Bronchial epithelial cell (primary cell): ENCODE data around the gene NMRK1. TPM values are rescaled to one million over a fixed set of nuclear protein-coding genes. Genes with fewer than 3 reads are reported as not detected.

Experiments
- DNase-seq: peaks from one replicate; pipeline ENCODE4 v3.0.0-alpha.2; 2010; ENCODE audit warnings: low read depth
- FAIRE-seq: peaks from 2 replicates; lab custom pipeline; 2011; peaks lifted over from hg19 to GRCh38; lab: Jason Lieb, UNC
- H3K27me3 ChIP-seq: 2 replicates; pipeline ENCODE4 v1.5.1; 2011; ENCODE audit warnings: low read length; ENCODE audit not compliant: control insufficient read depth, insufficient read depth
- H3K36me3 ChIP-seq: 2 replicates; pipeline ENCODE4 v1.5.1; 2011; ENCODE audit warnings: low read length; ENCODE audit not compliant: control insufficient read depth, insufficient read depth
- H3K4me3 ChIP-seq: 2 replicates; pipeline ENCODE4 v1.5.1; 2011; ENCODE audit warnings: mild to moderate bottlenecking, low read depth, low read length, control low read depth
- total RNA-seq: library from RNA; depleted of rRNA; stranded (reverse); fragments of >200 nt; gene quantifications from 2 replicates; pipeline ENCODE4 v1.2.1, GENCODE V29; 2014
- TF ChIP-seq, protein P1 (sequence below): IDR thresholded peaks from 2 replicates; pipeline ENCODE4 v1.5.1; 2011; ENCODE audit warnings: mild to moderate bottlenecking, moderate library complexity, low read length, control low read depth, inconsistent platforms; ENCODE audit not compliant: insufficient read depth, severe bottlenecking

Gene NMRK1
- total RNA-seq: 16.0 and 16.8 TPM in 2 replicates

DNA sequence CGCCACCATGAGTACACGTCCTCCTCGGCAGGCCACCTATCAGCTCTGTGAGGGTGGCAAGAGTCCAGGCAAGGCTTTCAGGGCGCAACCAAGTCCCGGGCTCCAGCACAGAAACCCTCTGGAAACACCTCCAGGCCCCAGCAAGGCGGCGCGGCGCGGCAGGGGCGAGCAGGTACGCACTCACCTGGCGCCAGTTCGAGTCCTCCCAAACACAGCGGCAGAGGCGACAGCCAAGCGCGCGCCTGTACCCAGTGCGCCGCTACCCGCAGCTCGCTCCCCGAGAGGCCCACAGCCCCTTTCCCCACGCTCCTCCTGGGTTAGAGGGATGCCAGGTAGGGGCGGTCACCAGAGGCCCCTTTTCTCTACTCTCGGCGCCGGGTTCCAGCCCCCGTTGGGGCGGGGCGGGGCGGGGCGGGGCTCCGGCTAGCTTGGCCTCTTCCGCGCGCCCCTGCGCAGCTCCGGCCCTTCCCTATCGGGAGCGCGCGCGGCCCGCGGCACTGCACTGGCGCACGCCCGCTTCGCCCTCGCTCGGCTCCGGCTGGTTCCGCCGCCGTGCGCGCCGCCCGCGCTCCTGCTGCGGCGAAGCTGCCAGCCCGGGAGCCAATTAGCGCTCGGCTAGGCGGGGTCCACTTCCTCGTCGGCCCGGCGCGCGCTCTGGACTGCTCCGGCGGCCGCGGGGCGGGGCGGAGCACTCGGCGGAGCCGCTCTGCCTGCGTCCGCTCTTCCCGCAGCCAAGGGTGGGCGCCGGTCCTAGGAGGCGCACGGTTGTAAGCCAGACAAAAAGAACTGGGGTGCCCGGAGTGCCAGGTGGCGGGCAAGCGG lies at the start of gene NMRK1, which contains the start of gene OSTF1:
Gene NMRK1 (minus strand): TSS at position 332 of the 822 bp plus-strand sequence. CDS start 5,040 bp downstream, outside the sequence.
Gene OSTF1 (plus strand): TSS at position 691 of the 822 bp plus-strand sequence. CDS start 179 bp downstream, outside the sequence.
- peak within 1 kb of the TSS; percentile 94 for H3K4me3 ChIP-seq
- TF ChIP-seq, protein P1, sequence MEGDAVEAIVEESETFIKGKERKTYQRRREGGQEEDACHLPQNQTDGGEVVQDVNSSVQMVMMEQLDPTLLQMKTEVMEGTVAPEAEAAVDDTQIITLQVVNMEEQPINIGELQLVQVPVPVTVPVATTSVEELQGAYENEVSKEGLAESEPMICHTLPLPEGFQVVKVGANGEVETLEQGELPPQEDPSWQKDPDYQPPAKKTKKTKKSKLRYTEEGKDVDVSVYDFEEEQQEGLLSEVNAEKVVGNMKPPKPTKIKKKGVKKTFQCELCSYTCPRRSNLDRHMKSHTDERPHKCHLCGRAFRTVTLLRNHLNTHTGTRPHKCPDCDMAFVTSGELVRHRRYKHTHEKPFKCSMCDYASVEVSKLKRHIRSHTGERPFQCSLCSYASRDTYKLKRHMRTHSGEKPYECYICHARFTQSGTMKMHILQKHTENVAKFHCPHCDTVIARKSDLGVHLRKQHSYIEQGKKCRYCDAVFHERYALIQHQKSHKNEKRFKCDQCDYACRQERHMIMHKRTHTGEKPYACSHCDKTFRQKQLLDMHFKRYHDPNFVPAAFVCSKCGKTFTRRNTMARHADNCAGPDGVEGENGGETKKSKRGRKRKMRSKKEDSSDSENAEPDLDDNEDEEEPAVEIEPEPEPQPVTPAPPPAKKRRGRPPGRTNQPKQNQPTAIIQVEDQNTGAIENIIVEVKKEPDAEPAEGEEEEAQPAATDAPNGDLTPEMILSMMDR: no peak
- H3K36me3 ChIP-seq: no peaks in the 10 kb centered on the region
- no peaks in the 10 kb centered on the region for H3K27me3 ChIP-seq
- no peak for FAIRE-seq
- DNase-seq: peak; percentile 87

DNA sequence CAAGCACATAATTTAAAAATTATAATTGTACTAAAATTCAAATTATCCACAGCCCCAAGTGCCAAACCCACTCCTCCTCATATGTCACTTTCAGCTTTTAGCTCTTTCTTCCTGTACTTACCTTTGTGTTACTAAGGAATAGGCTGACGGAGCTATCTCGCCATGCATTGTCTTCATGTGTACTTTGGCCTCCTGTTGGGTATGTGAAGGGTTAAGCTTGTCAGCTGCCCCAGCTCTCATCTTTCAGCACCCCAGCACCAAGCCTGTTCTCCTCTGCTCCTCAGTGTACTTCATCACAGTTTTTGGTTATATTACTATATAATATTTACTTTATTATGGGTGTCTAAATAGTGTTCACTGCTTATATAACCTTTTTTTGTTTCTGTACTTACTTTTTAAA lies 46.5 kb upstream of the NMRK1 start:
- FAIRE-seq (no peak), DNase-seq (no peak)
- Histone ChIP-seq H3K4me3 (no peak overlapping the region), H3K27me3 (no peaks in the 10 kb centered on the region), H3K36me3 (peaks cover 28% of the 10 kb centered on the region)
- TF ChIP-seq, protein P1: no peak

DNA sequence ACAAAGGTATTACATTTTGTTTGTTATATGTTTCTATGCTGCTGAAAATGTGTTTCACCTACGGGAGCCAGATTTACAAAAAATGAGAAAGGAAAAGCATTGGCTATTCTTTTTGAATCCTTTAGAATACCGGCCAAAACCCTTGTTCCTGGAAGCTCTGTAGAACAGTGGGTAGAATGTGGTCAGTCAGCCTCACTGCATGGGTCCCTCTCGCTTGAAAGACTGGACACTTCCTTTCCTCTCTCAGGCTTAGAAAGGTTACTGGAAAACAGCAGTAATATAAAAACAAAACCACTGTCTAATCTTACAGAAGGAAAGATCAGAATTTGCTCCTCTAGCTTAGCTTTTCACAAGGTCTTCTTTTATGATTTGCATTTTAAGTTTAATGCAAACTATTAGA lies 45.4 kb upstream of the NMRK1 start:
- no peak for DNase-seq
- FAIRE-seq: no peak
- Histone ChIP-seq H3K36me3 (peaks cover 28% of the 10 kb centered on the region), H3K4me3 (no peak overlapping the region), H3K27me3 (no peaks in the 10 kb centered on the region)
- TF ChIP-seq, protein P1: no peak

DNA sequence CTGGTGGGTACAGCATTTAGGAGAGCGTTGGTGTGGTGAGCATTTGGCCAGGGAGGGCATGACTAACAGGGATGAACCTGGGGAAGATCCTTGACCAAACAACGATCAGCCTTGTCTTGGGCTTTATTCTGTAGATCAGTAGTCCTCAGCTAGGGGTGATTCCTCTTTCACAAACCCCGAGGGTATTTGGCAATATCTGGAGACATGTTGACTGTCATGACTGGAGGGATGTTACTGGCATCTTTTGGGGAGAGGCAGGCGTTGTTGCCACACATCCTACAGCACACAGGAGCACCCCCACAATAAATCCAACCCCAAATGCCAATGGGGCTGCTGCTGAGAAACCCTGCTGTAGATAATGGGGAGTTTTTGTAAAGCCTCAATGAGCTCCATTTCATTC lies 44.3 kb upstream of the NMRK1 start:
- FAIRE-seq: no peak
- Histone ChIP-seq H3K4me3 (no peak overlapping the region), H3K27me3 (no peaks in the 10 kb centered on the region), H3K36me3 (peaks cover 26% of the 10 kb centered on the region)
- DNase-seq: no peak
- TF ChIP-seq, protein P1: no peak

DNA sequence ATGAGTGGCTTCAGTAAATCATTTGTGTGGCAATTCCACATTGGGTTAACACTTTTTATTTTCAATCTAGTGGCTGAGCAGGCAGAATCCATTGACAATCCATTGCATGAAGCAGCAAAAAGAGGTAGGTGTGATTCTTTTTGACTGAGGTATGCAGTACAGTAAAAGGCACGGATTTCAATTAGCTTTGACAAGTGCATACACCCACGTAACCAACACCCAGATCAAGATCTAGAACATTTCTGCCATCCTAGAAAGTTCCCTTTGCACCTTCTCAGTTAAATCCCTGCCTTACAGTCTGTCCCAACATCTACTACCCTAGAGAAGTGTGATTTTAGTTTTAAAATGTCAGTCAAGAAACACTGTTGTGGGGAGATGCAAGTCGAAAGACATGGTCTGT lies 43.7 kb upstream of the NMRK1 start:
- FAIRE-seq (no peak), DNase-seq (no peak)
- TF ChIP-seq, protein P1: no peak
- Histone ChIP-seq H3K36me3 (peaks cover 24% of the 10 kb centered on the region), H3K27me3 (no peaks in the 10 kb centered on the region), H3K4me3 (no peak overlapping the region)
